Amygdala (tissue), 56 donors: Measurements from ENCODE around the gene SH2D3C.
A peak's percentile ranks its signal among the peaks of the same experiment; 100 is the strongest.

Experiments
- DNase-seq, 56 donors: peaks; one replicate each; lab custom pipeline; 2025; lab: John Stamatoyannopoulos, UW

Gene SH2D3C

DNA sequence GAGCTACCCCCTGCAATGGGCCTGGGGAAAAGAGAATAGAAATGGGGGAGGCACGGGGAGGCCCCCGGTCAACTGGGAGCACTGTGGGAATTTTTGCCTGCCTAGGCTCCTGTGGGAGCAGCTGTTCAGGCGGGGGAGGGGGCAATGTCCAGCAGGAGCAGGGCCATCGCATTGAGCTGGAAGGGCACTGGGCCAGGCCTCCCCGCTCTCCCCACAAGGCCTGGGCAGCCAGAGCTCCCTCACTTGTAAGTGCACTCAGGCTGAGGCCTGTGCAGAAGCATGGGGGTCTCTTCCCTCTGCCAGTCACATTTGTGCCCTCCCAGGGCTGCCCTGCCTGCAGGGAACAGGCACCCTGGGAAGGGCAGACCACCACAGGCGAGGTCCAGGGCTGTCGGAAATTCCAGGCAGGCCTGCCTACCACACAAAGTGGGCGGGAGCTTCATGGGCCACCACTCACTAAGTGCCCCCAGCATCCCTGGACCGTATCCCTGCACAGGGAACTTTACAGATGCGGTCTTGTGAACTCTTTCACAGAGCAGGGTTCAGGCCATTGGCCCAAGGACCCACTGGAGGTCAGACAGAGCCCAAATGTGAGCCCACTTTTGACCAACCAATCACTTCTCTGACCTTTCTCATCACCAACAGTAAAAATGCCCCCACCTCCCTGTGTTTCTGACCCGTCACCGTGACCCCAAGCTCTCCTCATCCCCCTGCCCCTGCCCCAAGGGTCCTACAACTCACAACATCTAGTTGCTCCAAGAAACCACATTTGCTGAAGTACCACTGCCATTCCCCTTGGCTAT lies 72.7 kb downstream of the SH2D3C start:
- no peak for DNase-seq

DNA sequence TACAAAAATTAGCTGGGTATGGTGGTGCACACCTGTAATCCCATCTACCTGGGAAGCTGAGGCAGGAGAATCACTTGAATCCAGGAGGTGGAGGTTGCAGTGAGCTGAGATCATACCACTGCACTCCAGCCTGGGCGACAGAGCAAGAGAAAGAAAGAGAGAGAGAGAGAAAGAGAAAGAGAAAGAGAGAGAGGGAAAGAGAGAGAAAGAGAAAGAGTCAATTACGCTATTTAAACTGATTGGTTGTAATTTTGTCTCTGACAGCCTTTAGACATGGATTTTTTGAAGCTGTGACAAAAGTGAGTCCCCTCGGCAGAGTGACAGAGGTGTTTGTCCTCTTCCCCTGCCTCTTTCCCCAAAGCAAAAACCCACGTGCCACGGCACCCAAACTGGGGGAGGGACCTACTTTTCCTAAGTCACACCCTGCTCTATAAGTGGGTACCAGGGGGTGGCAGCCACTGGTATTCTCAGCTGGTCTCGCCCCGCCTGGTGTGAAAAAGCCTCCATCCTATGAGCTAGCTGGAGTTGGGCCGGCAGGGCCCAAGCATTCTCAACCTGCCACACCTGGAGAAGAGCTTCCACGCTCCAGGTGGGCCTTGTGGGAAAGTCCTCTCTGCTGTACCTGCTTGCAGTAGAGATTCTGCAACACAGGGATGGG lies 75.0 kb downstream of the SH2D3C start:
- peak in 3 of 56 donors; percentile 9 to 29 (median 18) for DNase-seq

DNA sequence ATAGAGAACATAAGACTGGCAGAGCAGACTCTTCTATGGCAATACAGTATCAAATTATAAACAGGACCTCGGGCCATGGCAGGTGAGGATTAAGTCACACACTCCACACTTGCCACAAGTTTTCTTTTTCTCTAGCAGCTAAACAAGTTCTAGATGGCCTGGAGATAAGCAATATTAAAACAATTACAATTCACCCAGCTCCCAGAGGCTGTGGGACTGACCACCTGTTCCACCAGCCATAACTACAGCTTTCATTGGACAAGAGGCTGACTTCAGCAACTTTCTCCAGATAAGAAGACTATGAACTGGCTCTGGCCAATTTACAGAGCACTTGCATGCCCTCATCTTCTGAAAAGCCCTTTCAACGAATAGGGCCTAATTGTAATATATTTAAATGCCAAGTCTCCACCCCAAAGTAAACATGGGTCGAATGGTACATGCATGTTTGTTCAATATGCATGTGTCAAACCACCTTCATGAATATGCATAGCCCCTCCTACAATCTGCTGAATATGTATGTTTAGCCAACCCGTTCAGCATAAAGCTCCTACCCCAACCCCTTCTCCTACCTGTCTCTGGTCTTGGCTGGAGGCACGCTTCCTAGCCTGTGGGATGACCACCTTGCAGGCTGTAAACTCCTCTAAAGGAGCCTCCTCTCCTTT lies 77.7 kb downstream of the SH2D3C start:
- no peak for DNase-seq

DNA sequence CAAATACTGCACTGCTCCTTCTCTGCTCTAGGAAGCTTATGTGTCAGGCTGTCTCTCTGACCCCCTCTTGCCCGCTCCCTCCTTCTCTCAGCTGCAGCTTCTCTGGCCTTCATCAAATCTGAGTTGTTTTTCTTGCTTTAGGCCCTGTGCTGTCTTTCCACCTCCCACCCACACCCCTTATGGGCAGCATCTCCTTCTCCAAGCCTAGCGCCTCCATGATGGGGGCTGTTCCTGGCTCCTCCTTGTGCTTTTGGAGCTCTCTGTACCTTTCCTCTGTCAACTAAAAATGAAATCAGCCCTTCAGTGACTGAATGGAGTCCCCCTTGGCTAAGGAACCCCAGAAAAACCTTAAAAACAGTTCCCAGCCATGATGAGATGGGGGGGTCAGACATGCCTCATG lies 78.3 kb downstream of the SH2D3C start:
- peak in 9 of 56 donors; percentile 10 to 58 (median 30) for DNase-seq

DNA sequence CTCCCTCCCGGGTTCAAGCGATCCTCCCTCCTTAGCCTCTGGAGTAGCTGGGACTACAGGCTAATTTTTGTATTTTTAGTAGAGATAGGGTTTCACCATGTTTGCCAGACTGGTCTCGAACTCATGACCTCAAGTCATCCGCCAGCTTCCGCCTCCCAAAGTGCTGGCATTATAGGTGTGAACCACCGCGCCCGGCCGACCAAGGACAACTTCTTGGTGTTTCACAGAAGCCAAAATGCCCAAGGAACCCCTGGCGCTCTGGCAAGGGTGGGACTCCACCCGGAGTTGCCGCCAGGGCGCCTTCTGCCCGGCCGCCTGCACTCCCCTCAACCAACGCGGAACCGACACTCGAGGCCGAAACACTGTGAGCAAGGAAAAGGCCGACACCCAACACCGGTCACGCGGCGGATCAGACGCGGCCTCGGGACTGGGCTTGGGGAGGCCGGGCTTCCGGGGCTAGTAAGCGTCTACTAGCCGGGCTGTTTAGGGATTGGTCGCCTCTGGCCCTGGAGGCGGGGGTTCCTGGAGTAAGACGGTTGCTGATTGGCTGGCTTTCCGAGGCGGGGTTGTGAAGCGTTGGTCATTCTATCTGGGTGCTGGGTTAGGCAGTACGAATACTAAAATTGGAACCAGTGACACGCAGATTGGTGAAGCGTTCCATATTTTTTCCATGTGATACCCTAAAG lies 79.3 kb downstream of the SH2D3C start:
- peak; percentile 58 to 98 (median 92) for DNase-seq

DNA sequence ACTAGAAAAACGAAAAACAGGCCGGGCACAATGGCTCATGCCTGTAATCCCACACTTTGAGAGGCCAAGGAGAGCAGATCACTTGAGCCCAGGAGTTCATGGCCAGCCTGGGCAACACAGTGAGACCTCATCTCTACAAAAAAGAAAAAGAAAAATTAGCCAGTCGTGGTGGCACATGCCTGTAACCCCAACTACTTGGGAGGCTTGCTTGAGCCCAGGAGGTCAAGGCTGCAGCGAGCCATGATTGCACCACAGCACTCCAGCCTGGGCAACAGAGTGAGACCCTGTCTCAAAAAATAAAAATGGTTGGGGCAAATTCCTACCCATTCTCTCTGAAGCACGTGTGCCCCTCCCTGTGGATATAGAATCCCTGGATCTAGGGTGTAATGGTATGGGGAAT lies 80.1 kb downstream of the SH2D3C start:
- DNase-seq: no peak

DNA sequence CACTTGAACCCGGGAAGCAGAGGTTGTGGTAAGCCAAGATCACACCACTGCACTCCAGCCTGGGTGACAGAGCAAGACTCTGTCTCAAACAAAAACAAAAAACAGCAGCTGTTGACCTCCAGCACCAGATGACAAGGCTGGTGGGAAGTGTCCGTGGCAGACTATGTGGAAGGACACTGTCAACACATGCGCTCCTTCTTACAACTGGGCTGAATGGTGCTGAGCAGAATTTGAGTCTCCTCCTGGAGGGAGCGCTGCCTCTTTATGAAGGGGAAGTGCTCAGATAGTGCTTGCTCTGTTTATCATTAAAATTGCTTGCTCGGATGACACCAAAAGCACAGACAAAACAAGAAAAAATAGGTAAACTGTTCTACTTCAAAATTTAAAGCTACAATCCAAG lies 80.9 kb downstream of the SH2D3C start:
- no peak for DNase-seq

DNA sequence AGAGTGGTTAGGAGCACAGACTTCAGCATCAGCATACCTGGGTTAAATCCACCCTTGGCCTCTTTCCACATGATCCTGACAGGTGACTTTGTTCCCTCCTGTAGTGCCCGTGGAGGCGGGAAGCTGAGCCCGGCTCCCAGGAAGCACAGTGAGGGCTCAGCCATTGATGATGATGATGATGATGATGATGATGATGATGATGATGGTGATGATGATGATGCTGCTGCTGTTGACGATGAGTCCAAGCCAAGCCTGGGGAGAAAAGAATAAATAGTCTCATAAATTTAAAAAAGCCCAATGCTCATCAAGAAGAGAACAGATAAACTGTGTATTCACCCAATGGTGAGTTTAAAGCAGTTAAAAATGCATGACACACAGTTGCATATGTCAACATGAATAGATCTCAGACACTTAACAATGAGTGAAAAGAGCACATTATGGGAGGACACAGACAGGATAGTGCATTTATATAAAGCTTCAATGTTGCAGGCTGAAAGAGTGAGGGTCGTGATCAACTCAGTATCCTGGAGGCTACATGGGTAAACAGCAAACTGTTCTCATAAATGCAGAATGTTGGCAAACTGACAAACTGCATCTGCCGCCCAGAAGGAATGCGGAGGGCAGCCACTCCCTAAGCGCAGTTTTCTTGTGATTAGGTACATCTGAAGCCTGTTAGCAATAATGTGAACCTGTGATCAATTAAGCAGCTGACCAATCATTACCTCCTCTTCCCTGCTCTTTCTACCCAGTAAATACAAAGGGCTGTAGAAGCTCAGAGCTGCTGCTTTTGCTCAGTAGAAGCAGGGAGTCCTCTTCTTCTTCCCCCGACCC lies 83.4 kb downstream of the SH2D3C start:
- no peak for DNase-seq

DNA sequence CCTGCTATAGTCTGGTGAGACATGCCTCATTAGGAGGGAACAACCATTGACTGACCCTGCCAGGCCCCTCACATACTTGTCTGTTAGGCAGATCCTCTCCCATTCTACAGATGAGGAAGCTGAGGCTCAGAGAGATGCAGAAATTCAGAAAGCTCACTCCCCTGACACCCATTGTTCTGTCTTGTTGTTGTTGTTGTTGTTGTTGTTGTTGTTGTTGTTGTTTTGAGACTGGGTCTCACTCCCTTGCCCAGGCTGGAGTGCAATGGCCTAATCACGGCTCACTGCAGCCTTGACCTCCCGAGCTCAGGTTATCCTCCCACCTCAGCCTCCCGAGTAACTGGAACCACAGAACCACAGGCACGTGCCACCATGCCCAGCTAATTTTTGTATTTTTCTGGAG lies 84.8 kb downstream of the SH2D3C start:
- no peak for DNase-seq

DNA sequence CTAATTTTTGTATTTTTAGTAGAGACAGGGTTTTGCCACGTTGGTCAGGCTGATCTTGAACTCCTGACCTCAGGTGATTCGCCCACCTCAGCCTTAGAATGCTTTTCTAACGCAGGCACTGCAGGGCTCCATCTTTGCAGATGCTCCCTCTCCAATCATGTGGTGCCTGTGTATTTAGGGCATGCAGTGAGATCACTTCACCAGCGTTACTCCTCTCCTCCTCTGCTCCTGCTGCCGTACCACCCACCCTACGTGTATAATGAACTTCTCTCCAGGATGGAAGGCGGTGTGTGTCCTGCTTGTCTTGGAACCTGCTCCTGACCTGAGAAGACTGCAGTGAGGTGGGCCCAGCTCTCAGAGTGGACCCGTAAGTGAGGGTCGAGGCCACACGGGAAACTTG lies 85.3 kb downstream of the SH2D3C start:
- DNase-seq: peak in 8 of 56 donors; percentile 11 to 39 (median 19)

DNA sequence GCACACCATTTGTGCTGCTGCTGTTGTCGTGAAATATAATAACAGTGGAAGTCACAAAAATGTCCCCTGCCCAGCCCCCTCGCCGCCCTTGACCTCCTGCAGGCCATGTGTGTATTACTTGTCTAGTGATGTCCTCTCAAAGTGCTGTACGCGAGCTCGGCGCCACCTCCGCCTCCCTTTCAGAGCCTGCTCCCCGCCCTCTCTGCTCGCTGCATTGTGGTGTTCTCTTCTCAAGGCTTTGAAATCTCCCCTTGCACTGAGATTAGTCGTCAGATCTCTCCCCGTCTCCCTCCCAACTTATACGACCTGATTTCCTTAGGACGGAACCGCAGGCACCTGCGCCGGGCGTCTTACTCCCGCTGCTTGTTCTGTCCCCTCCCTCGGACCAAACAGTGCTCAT lies 86.4 kb downstream of the SH2D3C start:
- DNase-seq: no peak

DNA sequence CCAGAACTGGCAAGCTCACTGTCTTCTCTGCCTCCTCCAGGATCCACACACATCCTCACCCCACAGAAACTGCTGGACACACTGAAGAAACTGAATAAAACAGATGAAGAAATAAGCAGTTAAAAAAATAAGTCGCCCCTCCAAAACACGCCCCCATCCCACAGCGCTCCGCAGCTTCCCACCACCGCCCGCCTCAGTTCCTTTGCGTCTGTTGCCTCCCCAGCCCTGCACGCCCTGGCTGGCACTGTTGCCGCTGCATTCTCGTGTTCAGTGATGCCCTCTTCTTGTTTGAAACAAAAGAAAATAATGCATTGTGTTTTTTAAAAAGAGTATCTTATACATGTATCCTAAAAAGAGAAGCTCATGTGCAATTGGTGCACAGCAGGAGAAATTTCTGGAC lies 87.7 kb downstream of the SH2D3C start:
- DNase-seq: no peak

DNA sequence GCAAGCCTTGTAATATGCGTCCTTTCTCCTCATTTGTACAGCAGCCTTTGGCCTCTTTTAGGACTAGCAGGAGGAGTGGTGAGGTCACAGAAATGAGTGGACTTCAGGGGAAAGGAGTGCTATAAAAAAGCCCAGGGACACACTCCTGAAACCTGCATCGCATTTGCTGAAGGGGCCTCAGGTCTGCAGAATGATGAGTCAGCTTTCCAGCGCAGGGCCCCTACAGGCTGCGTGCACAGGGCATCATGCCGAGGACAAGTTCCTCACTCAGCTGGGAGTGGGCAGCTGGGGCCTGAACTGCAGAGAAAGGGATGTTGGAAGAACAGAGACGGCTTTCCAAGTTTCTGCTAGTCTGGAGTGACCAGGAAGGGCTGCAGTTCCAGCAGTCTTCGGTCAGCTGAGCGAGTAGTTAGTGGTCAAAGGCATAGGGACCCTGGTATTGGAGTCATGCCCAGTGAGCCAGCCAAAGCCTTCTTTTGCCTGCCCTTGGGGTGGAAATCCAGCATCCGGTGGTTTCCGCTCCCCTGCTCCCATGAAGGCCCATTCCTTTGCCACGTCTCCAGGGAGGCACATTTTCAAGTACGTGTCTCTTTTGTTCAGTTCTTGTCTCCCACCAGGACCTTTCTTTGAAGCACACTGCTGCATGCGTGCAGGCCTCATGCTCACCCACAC lies 89.0 kb downstream of the SH2D3C start:
- DNase-seq: peak in 2 of 56 donors; percentile 15 to 40
